Nephron (organoid): Measurements from ENCODE around the gene LAMA4.

Experiments used
- H3K27ac Mint-ChIP-seq, 3 experiments: 2 replicates each; pipeline ENCODE4 v1.8.0; 2020; ENCODE audit warnings: mixed read lengths in 3 of 3, mild to moderate bottlenecking in 2 of 3, moderate library complexity in 1 of 3
- H3K27me3 Mint-ChIP-seq: 2 replicates; pipeline ENCODE4 v1.8.0; 2021; ENCODE audit warnings: low read depth, mild to moderate bottlenecking, moderate library complexity, mixed read lengths
- H3K36me3 Mint-ChIP-seq: 2 replicates; pipeline ENCODE4 v1.8.0; 2020; ENCODE audit warnings: low read depth, mixed read lengths
- H3K4me1 Mint-ChIP-seq: 2 replicates; pipeline ENCODE4 v1.8.0; 2020; ENCODE audit warnings: mixed read lengths
- H3K4me3 Mint-ChIP-seq, 3 experiments: 2 replicates each; pipeline ENCODE4 v1.8.0; 2020; ENCODE audit warnings: mild to moderate bottlenecking in 3 of 3, mixed read lengths in 3 of 3, moderate library complexity in 2 of 3
- H3K9me3 Mint-ChIP-seq: 2 replicates; pipeline ENCODE4 v1.8.0; 2020; ENCODE audit warnings: mixed read lengths
- TF ChIP-seq, protein P1 (sequence below), 3 experiments: fragments of 200-600 bp; sonication (generic); IDR thresholded peaks; one replicate each; pipeline ENCODE4 v1.5.0; 2021; ENCODE audit warnings: antibody characterized with exemption in 3 of 3; ENCODE audit not compliant: unreplicated experiment in 3 of 3

The LAMA4 gene

DNA sequence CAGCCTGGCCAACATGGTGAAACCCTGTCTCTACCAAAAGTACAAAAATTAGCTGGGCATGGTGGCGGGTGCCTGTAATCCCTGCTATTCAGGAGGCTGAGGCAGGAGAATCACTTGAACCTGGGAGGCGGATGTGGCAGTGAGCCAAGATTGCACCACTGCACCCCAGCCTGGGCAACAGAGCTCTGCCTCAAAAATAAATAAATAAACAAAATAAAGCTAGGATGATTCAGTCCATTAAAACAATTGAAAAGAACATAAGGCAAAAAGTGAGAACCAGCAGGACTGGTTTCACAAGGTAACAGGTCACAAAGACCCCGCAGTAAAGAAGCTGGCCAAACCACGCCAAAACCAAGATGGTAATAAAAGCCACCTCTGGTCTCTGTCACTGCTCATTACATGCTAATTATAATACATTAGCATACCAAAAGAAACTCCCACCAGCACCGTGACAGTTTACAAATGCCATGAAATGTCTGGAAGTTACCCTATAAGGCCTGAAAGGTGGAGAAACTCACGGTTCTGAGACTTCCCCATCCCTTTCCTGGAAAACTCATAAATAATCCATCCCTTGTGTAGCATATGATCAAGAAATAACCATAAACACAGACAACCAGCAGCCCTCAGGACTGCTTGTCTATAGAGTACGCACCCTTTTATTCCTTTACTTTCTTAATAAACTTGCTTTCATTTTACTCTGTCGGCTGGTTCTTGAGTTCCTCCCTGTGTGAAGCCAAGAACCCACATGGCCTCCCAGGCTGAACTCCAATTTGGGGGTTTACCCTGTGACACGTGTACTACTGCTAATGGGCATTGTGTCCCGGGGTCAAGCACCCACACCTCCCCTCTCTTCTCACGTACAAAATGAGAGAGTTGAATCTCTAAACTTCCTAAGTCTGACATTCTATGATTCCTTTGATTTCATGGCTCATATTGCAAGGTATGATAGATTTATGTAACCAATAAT, 10.2 kb downstream of the LAMA4 start:
- no peaks in the 10 kb centered on the region for H3K9me3 Mint-ChIP-seq
- peaks cover 62% of the 10 kb centered on the region for H3K4me1 Mint-ChIP-seq
- TF ChIP-seq, protein P1, sequence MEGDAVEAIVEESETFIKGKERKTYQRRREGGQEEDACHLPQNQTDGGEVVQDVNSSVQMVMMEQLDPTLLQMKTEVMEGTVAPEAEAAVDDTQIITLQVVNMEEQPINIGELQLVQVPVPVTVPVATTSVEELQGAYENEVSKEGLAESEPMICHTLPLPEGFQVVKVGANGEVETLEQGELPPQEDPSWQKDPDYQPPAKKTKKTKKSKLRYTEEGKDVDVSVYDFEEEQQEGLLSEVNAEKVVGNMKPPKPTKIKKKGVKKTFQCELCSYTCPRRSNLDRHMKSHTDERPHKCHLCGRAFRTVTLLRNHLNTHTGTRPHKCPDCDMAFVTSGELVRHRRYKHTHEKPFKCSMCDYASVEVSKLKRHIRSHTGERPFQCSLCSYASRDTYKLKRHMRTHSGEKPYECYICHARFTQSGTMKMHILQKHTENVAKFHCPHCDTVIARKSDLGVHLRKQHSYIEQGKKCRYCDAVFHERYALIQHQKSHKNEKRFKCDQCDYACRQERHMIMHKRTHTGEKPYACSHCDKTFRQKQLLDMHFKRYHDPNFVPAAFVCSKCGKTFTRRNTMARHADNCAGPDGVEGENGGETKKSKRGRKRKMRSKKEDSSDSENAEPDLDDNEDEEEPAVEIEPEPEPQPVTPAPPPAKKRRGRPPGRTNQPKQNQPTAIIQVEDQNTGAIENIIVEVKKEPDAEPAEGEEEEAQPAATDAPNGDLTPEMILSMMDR (IDR thresholded peaks at IDR 0.05; ENCODE audit: unreplicated experiment in 3 of 3): no peak
- H3K36me3 Mint-ChIP-seq: peaks cover 22% of the 10 kb centered on the region
- H3K27me3 Mint-ChIP-seq: no peaks in the 10 kb centered on the region
- no peak overlapping the region for H3K4me3 Mint-ChIP-seq
- peak overlapping the region; percentile 87 to 97 (median 95) for H3K27ac Mint-ChIP-seq

DNA sequence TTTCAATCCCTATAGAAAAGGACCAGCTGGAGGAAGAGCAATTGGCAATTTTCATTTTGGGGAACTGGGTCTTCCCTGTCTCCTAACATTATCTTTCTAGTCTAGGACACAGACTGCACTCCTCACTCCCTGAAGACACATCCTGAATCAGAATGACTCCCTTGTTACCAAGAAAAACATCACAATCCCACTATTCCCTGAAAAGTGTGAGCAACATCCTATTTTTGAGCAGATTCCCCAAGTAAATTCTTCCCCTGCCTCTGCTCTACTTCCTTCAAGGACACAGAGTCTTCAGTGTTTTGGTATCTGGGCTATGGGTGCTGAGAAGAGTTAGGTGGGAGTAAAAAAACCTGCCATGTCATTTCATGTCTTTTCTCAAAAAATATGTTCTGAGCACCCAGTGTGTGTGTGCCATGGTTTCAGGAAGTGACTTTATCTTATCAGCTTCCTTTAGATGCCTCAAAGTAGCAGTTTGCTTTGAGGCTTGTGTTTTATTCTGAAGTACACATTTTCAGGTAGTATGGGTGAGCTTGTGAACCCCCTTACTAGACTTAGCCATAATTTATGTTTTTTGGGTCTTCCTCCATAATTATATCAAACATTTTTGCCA, 12.4 kb downstream of the LAMA4 start:
- Mint-ChIP-seq H3K4me1 (peaks cover 58% of the 10 kb centered on the region), H3K27ac (no peak overlapping the region), H3K36me3 (peaks cover 14% of the 10 kb centered on the region), H3K27me3 (no peaks in the 10 kb centered on the region), H3K4me3 (no peak overlapping the region), H3K9me3 (no peaks in the 10 kb centered on the region)
- TF ChIP-seq, protein P1 (IDR thresholded peaks at IDR 0.05; ENCODE audit: unreplicated experiment in 3 of 3): no peak

DNA sequence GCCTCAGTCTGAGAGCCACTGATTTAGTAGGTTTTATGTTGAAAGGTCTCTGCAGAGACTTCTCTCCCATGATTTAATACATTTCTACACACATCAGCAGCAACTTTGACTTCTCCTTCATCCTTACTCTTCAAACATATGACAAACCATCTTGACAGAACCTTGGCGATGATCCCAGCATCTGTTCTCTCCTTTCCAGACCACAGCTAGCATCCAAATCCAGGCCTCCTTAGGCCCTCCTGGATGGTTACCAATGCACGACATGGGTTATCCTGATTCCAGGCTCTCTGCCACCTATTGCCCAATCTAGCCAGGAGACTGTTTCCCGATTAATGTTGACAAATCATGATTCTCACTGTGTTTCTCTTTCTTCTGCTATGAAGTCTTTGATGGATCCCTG, 16.8 kb downstream of the LAMA4 start:
- TF ChIP-seq, protein P1 (IDR thresholded peaks at IDR 0.05; ENCODE audit: unreplicated experiment in 3 of 3): no peak
- Mint-ChIP-seq H3K4me1 (peaks cover 70% of the 10 kb centered on the region), H3K4me3 (peak overlapping the region in 1 of 3 experiments; percentile 0), H3K27ac (peak overlapping the region; percentile 79 to 93 (median 86)), H3K9me3 (no peaks in the 10 kb centered on the region), H3K36me3 (peaks cover 7% of the 10 kb centered on the region), H3K27me3 (no peaks in the 10 kb centered on the region)

DNA sequence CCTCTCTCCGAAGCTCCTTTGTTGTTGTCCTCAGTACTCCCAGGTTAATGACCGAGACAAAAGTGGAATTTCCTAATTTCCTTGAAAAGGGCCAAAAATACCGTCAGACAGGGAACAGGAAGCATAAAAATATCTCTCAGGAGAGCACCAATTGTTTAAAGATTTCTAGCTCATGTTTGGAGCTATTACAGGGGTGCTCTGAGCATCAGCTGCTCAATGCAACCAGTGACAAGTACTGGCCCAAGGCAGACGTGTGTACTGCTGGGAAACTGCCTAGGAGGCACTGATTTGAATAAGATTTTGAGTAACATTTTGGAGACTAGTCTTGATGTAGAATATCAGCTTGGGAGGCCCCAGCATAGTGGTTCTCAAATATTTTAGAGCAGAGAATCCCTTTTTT, 17.3 kb downstream of the LAMA4 start:
- TF ChIP-seq, protein P1 (IDR thresholded peaks at IDR 0.05; ENCODE audit: unreplicated experiment in 3 of 3): no peak
- Mint-ChIP-seq H3K36me3 (peaks cover 4% of the 10 kb centered on the region), H3K27me3 (no peaks in the 10 kb centered on the region), H3K4me3 (peak overlapping the region in 1 of 3 experiments; percentile 20), H3K4me1 (peaks cover 70% of the 10 kb centered on the region), H3K9me3 (no peaks in the 10 kb centered on the region), H3K27ac (peak overlapping the region; percentile 79 to 93 (median 86))

DNA sequence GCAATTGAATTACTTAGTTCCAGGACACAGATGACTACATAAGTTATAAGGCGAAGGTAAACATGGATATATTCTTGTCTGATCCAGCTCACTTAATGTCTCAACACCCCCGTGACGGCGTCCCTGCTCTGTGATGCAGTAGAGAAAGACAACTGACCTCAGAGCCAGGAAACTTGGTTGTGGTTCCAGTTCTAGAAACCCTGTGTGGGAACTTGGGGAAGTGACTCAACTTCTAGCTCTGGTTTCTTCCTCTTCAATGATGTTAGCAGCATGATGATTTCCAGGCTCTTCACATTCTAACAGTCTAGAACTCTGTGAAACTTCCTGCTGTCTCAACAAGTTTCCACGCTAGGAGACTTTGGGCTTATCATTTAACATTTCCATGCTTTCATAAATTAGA, 18.4 kb downstream of the LAMA4 start:
- peaks cover 71% of the 10 kb centered on the region for H3K4me1 Mint-ChIP-seq
- TF ChIP-seq, protein P1 (IDR thresholded peaks at IDR 0.05; ENCODE audit: unreplicated experiment in 3 of 3): no peak
- peak overlapping the region in 1 of 3 experiments; percentile 93 for H3K27ac Mint-ChIP-seq
- peaks cover 4% of the 10 kb centered on the region for H3K36me3 Mint-ChIP-seq
- no peaks in the 10 kb centered on the region for H3K9me3 Mint-ChIP-seq
- H3K27me3 Mint-ChIP-seq: no peaks in the 10 kb centered on the region
- no peak overlapping the region for H3K4me3 Mint-ChIP-seq
